Stimulated activated CD8-positive, alpha-beta memory T cell treated with anti-CD3 and anti-CD28 coated beads, Interleukin-7, amount 100 ng/mL, for 48 hours (primary cell): ENCODE measurements around the gene RFX4.

Experiments used
- DNase-seq, 2 donors: peaks; one replicate each; pipeline ENCODE4 v3.0.0-alpha.2; 2020; ENCODE audit warnings: low read depth in 1 of 2; ENCODE audit errors: extremely low read depth in 1 of 2

The RFX4 gene

GRCh38 chr12:106724116-106724515 is 141.3 kb downstream of the RFX4 start:
- DNase-seq: no peak

- DNase-seq: no peak
Measured at GRCh38 chr12:106724934-106725333, 142.1 kb downstream of the RFX4 start.

GRCh38 chr12:106726603-106727202 is 143.9 kb downstream of the RFX4 start:
- peak in 1 of 2 donors; percentile 8 for DNase-seq

GRCh38 chr12:106729611-106730010 is 146.8 kb downstream of the RFX4 start:
- no peak for DNase-seq

- DNase-seq: no peak
Measured at GRCh38 chr12:106732890-106733289, 150.1 kb downstream of the RFX4 start.

GRCh38 chr12:106733660-106734059 is 150.9 kb downstream of the RFX4 start:
- DNase-seq: no peak

- no peak for DNase-seq
Measured at GRCh38 chr12:106736051-106736957, 153.5 kb downstream of the RFX4 start.

GRCh38 chr12:106739318-106739717 is 156.5 kb downstream of the RFX4 start:
- no peak for DNase-seq

- no peak for DNase-seq
Measured at GRCh38 chr12:106739815-106740530, 157.2 kb downstream of the RFX4 start.

GRCh38 chr12:106740818-106741217 is 158.0 kb downstream of the RFX4 start:
- DNase-seq: no peak

- no peak for DNase-seq
Measured at GRCh38 chr12:106741247-106741646, 158.4 kb downstream of the RFX4 start.

GRCh38 chr12:106743270-106743988 is 160.6 kb downstream of the RFX4 start:
- DNase-seq: no peak

GRCh38 chr12:106744600-106744999 is 161.8 kb downstream of the RFX4 start:
- DNase-seq: no peak

- DNase-seq: no peak
Measured at GRCh38 chr12:106745181-106745745, 162.5 kb downstream of the RFX4 start.

- no peak for DNase-seq
Measured at GRCh38 chr12:106747973-106748436, 165.2 kb downstream of the RFX4 start.

- DNase-seq: no peak
Measured at GRCh38 chr12:106750524-106750923, 167.7 kb downstream of the RFX4 start.

GRCh38 chr12:106753526-106753925 is 170.7 kb downstream of the RFX4 start:
- DNase-seq: peak; percentile 21 to 78

GRCh38 chr12:106754331-106754730 is 171.5 kb downstream of the RFX4 start:
- DNase-seq: no peak

GRCh38 chr12:106757623-106758348 is 175.0 kb downstream of the RFX4 start:
- no peak for DNase-seq
